ENCODE measurements around the gene SORT1.

SORT1 gene

GRCh38 chr1:109367626-109368025, 30.1 kb downstream of the SORT1 start:
- in situ Hi-C loops (cut with HindIII; ENCODE audit: low pct_unique_long_range_greater_than_20kb, low sequenced_read_pairs): no loop called here
- no peak for TF ChIP-seq JUND (IDR thresholded peaks at IDR 0.05; ENCODE audit: low read depth)
- DNase-seq (ENCODE audit: low read depth in 1 of 2, low spot score in 1 of 2): no peak

GRCh38 chr1:109365642-109366204, 32.0 kb downstream of the SORT1 start:
- TF ChIP-seq JUND (IDR thresholded peaks at IDR 0.05; ENCODE audit: low read depth): no peak
- in situ Hi-C loops (cut with HindIII; ENCODE audit: low pct_unique_long_range_greater_than_20kb, low sequenced_read_pairs): no loop called here
- no peak for DNase-seq (ENCODE audit: low read depth in 1 of 2, low spot score in 1 of 2)

- DNase-seq (ENCODE audit: low read depth in 1 of 2, low spot score in 1 of 2): no peak
- in situ Hi-C loops (cut with HindIII; ENCODE audit: low pct_unique_long_range_greater_than_20kb, low sequenced_read_pairs): no loop called here
- TF ChIP-seq JUND (IDR thresholded peaks at IDR 0.05; ENCODE audit: low read depth): no peak
These were observed 36.1 kb downstream of the SORT1 start for GRCh38 chr1:109361649-109362048.

- in situ Hi-C loops (cut with HindIII; ENCODE audit: low pct_unique_long_range_greater_than_20kb, low sequenced_read_pairs): no loop called here
- DNase-seq (ENCODE audit: low read depth in 1 of 2, low spot score in 1 of 2): no peak
- TF ChIP-seq JUND (IDR thresholded peaks at IDR 0.05; ENCODE audit: low read depth): no peak
These were observed 36.6 kb downstream of the SORT1 start for GRCh38 chr1:109361069-109361468.

- in situ Hi-C loops (cut with HindIII; ENCODE audit: low pct_unique_long_range_greater_than_20kb, low sequenced_read_pairs): no loop called here
- no peak for DNase-seq (ENCODE audit: low read depth in 1 of 2, low spot score in 1 of 2)
- TF ChIP-seq JUND (IDR thresholded peaks at IDR 0.05; ENCODE audit: low read depth): no peak
These were observed 40.1 kb downstream of the SORT1 start for GRCh38 chr1:109357616-109358015.

GRCh38 chr1:109356915-109357314, 40.8 kb downstream of the SORT1 start:
- no peak for DNase-seq (ENCODE audit: low read depth in 1 of 2, low spot score in 1 of 2)
- in situ Hi-C loops (cut with HindIII; ENCODE audit: low pct_unique_long_range_greater_than_20kb, low sequenced_read_pairs): no loop called here
- no peak for TF ChIP-seq JUND (IDR thresholded peaks at IDR 0.05; ENCODE audit: low read depth)

- in situ Hi-C loops (cut with HindIII; ENCODE audit: low pct_unique_long_range_greater_than_20kb, low sequenced_read_pairs): no loop called here
- TF ChIP-seq JUND (IDR thresholded peaks at IDR 0.05; ENCODE audit: low read depth): no peak
These were observed 41.2 kb downstream of the SORT1 start for GRCh38 chr1:109356505-109356904.

GRCh38 chr1:109354929-109355328, 42.8 kb downstream of the SORT1 start:
- no peak for DNase-seq (ENCODE audit: low read depth in 1 of 2, low spot score in 1 of 2)
- in situ Hi-C loops (cut with HindIII; ENCODE audit: low pct_unique_long_range_greater_than_20kb, low sequenced_read_pairs): no loop called here
- no peak for TF ChIP-seq JUND (IDR thresholded peaks at IDR 0.05; ENCODE audit: low read depth)

More at GRCh38 chr1:109356505-109356904, 41.2 kb downstream of the SORT1 start:
- DNase-seq (ENCODE audit: low read depth in 1 of 2, low spot score in 1 of 2): no peak

- no peak for TF ChIP-seq JUND (IDR thresholded peaks at IDR 0.05; ENCODE audit: low read depth)
- DNase-seq (ENCODE audit: low read depth in 1 of 2, low spot score in 1 of 2): no peak
- in situ Hi-C loops (cut with HindIII; ENCODE audit: low pct_unique_long_range_greater_than_20kb, low sequenced_read_pairs): no loop called here
These were observed 46.3 kb downstream of the SORT1 start for GRCh38 chr1:109351457-109351856.

GRCh38 chr1:109350655-109351054, 47.1 kb downstream of the SORT1 start:
- DNase-seq (ENCODE audit: low read depth in 1 of 2, low spot score in 1 of 2): no peak
- TF ChIP-seq JUND (IDR thresholded peaks at IDR 0.05; ENCODE audit: low read depth): no peak
- in situ Hi-C loops (cut with HindIII; ENCODE audit: low pct_unique_long_range_greater_than_20kb, low sequenced_read_pairs): no loop called here

GRCh38 chr1:109350182-109350581, 47.5 kb downstream of the SORT1 start:
- TF ChIP-seq JUND (IDR thresholded peaks at IDR 0.05; ENCODE audit: low read depth): no peak
- DNase-seq (ENCODE audit: low read depth in 1 of 2, low spot score in 1 of 2): no peak
- in situ Hi-C loops (cut with HindIII; ENCODE audit: low pct_unique_long_range_greater_than_20kb, low sequenced_read_pairs): no loop called here

GRCh38 chr1:109347511-109347910, 50.2 kb downstream of the SORT1 start:
- no peak for TF ChIP-seq JUND (IDR thresholded peaks at IDR 0.05; ENCODE audit: low read depth)
- no peak for DNase-seq (ENCODE audit: low read depth in 1 of 2, low spot score in 1 of 2)
- in situ Hi-C loops (cut with HindIII; ENCODE audit: low pct_unique_long_range_greater_than_20kb, low sequenced_read_pairs): no loop called here

- DNase-seq (ENCODE audit: low read depth in 1 of 2, low spot score in 1 of 2): no peak
- in situ Hi-C loops (cut with HindIII; ENCODE audit: low pct_unique_long_range_greater_than_20kb, low sequenced_read_pairs): no loop called here
- TF ChIP-seq JUND (IDR thresholded peaks at IDR 0.05; ENCODE audit: low read depth): no peak
These were observed 55.5 kb downstream of the SORT1 start for GRCh38 chr1:109341944-109342930.

All from T47D (cell line).